GM18499 (cell line): ENCODE data around the gene LRRC10.

Source experiments
- ATAC-seq: cut with Tn5 transposase; IDR thresholded peaks from one replicate; pipeline ENCODE4 v1.9.1; 2021; ENCODE audit warnings: moderate number of reproducible peaks; ENCODE audit not compliant: insufficient read depth, unreplicated experiment

The LRRC10 gene

DNA sequence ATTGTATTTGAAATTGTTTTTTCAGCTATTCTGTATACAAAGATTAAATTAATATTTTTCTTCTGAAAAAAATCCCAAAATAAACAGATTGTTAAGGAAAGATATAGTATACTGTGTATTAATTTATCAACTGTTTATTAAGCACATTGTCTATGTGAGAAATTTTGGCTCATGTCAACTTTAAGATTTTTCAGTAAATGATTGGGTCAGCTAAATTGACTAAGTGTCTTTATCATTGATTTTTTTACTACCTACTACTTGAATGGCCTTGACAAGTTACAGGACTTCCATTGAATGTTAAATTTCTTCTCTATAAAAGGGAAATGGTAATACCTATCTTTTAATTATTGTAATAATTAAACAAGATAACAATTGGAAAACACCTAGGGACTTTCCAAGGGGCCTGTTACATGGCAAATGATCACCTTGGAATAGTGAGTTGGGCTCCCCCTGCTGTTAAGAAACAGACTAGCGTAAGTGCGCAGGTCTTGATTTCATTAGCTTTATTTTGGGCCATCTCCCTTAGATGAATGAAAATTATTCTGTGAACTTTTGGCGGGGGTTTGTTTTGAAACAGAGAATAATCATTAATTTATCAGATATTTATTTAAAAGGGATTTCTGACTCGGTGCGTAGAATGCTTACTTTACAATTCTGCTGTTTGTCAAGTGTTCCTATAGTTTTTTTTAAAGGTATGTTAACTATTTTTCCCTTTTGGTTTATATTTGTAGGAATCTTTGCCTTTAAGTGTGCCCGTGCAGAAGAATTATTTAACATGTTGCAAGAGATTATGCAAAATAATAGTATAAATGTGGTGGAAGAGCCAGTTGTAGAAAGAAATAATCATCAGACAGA is 39.9 kb downstream of the LRRC10 start:
- ATAC-seq: no peak

- ATAC-seq: no peak
These were observed 40.6 kb downstream of the LRRC10 start for GRCh38 chr12:69570000-69570516.

- no peak for ATAC-seq
These were observed 41.5 kb downstream of the LRRC10 start for GRCh38 chr12:69569236-69569635.

GRCh38 chr12:69566603-69567002 is 44.1 kb downstream of the LRRC10 start:
- no peak for ATAC-seq

GRCh38 chr12:69563166-69563762 is 47.4 kb downstream of the LRRC10 start:
- ATAC-seq: no peak
